Gastroesophageal sphincter (tissue), 3 donors: ENCODE data around the gene GPSM3.
"Not testable (repeated sequence)": the region's sequence is repeated elsewhere in the genome, so short reads cannot be mapped to it uniquely, and the experiment has no call there.

Experiments used
- EP300 ChIP-seq: sonication (generic); formaldehyde crosslinking; IDR thresholded peaks from one replicate; pipeline ENCODE4 v1.6.1; 2017; ENCODE audit warnings: antibody characterized with exemption, mild to moderate bottlenecking
- POLR2AphosphoS5 ChIP-seq: sonication (generic); formaldehyde crosslinking; IDR thresholded peaks from one replicate; pipeline ENCODE4 v1.6.1; 2017; ENCODE audit warnings: antibody characterized with exemption
- TF ChIP-seq, protein P1 (sequence below), 4 experiments: fragments of 200-600 bp in 2 of 4; fragments of 450-650 bp in 2 of 4; sonication (generic) in 1 of 4; IDR thresholded peaks; one replicate each; pipeline ENCODE4 v1.5.1; 2017 to 2019; ENCODE audit warnings: antibody characterized with exemption in 4 of 4, mild to moderate bottlenecking in 2 of 4, moderate library complexity in 2 of 4

DNA sequence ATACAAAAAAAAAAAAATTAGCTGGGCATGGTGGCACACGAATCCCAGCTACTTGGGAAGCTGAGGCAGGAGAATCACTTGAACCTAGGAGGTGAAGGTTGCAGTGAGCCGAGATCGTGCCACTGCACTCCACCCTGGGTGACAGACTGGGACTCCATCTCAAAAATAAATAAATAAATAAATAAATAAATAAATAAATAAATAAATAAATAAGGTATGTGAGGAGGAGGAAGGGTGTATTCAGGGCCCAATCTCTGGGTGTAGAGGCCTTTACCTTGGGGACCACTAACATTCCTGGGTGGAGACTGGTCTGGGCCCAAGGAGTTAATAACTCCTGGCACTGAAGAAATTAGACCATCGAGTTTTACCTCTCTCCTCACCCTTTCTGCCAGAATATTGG lies 19.0 kb upstream of the GPSM3 start:
- TF ChIP-seq EP300, POLR2AphosphoS5: not testable (repeated sequence)
- TF ChIP-seq, protein P1, sequence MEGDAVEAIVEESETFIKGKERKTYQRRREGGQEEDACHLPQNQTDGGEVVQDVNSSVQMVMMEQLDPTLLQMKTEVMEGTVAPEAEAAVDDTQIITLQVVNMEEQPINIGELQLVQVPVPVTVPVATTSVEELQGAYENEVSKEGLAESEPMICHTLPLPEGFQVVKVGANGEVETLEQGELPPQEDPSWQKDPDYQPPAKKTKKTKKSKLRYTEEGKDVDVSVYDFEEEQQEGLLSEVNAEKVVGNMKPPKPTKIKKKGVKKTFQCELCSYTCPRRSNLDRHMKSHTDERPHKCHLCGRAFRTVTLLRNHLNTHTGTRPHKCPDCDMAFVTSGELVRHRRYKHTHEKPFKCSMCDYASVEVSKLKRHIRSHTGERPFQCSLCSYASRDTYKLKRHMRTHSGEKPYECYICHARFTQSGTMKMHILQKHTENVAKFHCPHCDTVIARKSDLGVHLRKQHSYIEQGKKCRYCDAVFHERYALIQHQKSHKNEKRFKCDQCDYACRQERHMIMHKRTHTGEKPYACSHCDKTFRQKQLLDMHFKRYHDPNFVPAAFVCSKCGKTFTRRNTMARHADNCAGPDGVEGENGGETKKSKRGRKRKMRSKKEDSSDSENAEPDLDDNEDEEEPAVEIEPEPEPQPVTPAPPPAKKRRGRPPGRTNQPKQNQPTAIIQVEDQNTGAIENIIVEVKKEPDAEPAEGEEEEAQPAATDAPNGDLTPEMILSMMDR (IDR thresholded peaks at IDR 0.05): not testable (repeated sequence)
